K562 (cell line): ENCODE measurements around the gene SLC10A4. TPM values are rescaled to one million over a fixed set of nuclear protein-coding genes. Genes with fewer than 3 reads are reported as not detected.
A peak's percentile ranks its signal among the peaks of the same experiment; 100 is the strongest.

ENCODE experiments used
- ATAC-seq: fragments of 200-7000 bp; cut with Tn5 transposase; 3 replicates; pipeline ENCODE4 v1.9.1; 2020; ENCODE audit warnings: moderate library complexity
- BruUV-seq: library from RNA; stranded (reverse); fragments of 400-500 nt; replicated peaks from 2 replicates; lab custom pipeline; 2021; lab: Mats Ljungman, UMichigan
- CTCF ChIA-PET: fragments of 300-600 bp; formaldehyde crosslinking; extraction: SDS; loops from one replicate; lab custom pipeline; 2021; ENCODE audit warnings: low intra/inter-chr PET ratio; lab: Yijun Ruan, JAX
- POLR2A ChIA-PET: fragments of 300-600, 350-650 bp; sonication (Branson Sonifier 250); formaldehyde crosslinking; extraction: SDS; loops from one replicate; lab custom pipeline; 2021; ENCODE audit warnings: antibody characterized with exemption, inconsistent platforms; lab: Yijun Ruan, JAX
- DNase-seq, 4 experiments: peaks; one replicate each; pipeline versions ENCODE4 v3.0.0 to v3.0.0-alpha.2; 2011 to 2018; ENCODE audit warnings: low spot score in 3 of 4, mixed read lengths in 3 of 4; ENCODE audit errors: extremely low read depth in 1 of 4
- FAIRE-seq: peaks from 2 replicates; lab custom pipeline; 2011; peaks lifted over from hg19 to GRCh38; lab: Jason Lieb, UNC
- H2AFZ ChIP-seq: 2 replicates; pipeline ENCODE4 v1.6.0; 2011; ENCODE audit warnings: low read depth, low read length, control low read depth, inconsistent platforms
- H3K27ac ChIP-seq: fragments of 200-600 bp; 3 replicates; pipeline ENCODE4 v1.8.0; 2011; ENCODE audit warnings: low read depth, mild to moderate bottlenecking, control low read depth, inconsistent platforms, low read length, moderate library complexity, mixed read lengths; ENCODE audit errors: extremely low read depth
- H3K27me3 ChIP-seq, 2 experiments: fragments of 300-600 bp in 1 of 2; 2 replicates in 1 of 2; 3 replicates in 1 of 2; pipeline versions ENCODE4 v1.6.0 to v1.8.0; 2011; ENCODE audit warnings: inconsistent platforms in 2 of 2, low read length in 2 of 2, mild to moderate bottlenecking in 1 of 2, mixed read lengths in 1 of 2, moderate library complexity in 1 of 2; ENCODE audit not compliant: control insufficient read depth in 2 of 2, insufficient read depth in 2 of 2
- H3K36me3 ChIP-seq: fragments of 300-600 bp; 3 replicates; pipeline ENCODE4 v1.8.0; 2011; ENCODE audit warnings: mild to moderate bottlenecking, low read length, inconsistent platforms; ENCODE audit not compliant: control insufficient read depth, insufficient read depth
- H3K4me1 ChIP-seq, 2 experiments: fragments of 200-600 bp in 1 of 2; replicated peaks in 1 of 2; 2 replicates in 1 of 2; 3 replicates in 1 of 2; pipeline versions ENCODE4 v1.5.1 to v1.8.0; 2011; ENCODE audit warnings: inconsistent platforms in 2 of 2, low read length in 2 of 2, mild to moderate bottlenecking in 1 of 2, mixed read lengths in 1 of 2, moderate library complexity in 1 of 2; ENCODE audit not compliant: control insufficient read depth in 2 of 2, insufficient read depth in 2 of 2
- H3K4me2 ChIP-seq: 2 replicates; pipeline ENCODE4 v1.6.1; 2011; ENCODE audit warnings: low read length, control low read depth, inconsistent platforms, mixed read lengths; ENCODE audit not compliant: insufficient read depth
- H3K4me3 ChIP-seq: fragments of 200-600 bp; sonication (generic), shearing (Covaris generic); 2 replicates; pipeline ENCODE4 v1.5.1; 2016; ENCODE audit warnings: control low read depth, inconsistent platforms
- H3K79me2 ChIP-seq: fragments of 200-600 bp; 3 replicates; pipeline ENCODE4 v1.8.0; 2011; ENCODE audit warnings: low read length, inconsistent platforms; ENCODE audit not compliant: control insufficient read depth, insufficient read depth
- H3K9ac ChIP-seq, 2 experiments: 2 replicates each; pipeline versions ENCODE4 v1.6.0 to v1.6.1; 2011; ENCODE audit warnings: low read depth in 2 of 2, low read length in 2 of 2, control low read depth in 1 of 2, inconsistent platforms in 1 of 2, mild to moderate bottlenecking in 1 of 2, mixed read lengths in 1 of 2; ENCODE audit not compliant: insufficient read depth in 1 of 2
- H3K9me1 ChIP-seq: one replicate; pipeline ENCODE4 v1.6.0; 2011; ENCODE audit warnings: inconsistent platforms, mild to moderate bottlenecking, low read length, moderate library complexity; ENCODE audit not compliant: control insufficient read depth, insufficient read depth
- H3K9me3 ChIP-seq: replicated peaks from 2 replicates; pipeline ENCODE4 v1.5.1; 2011; ENCODE audit warnings: low read depth, low read length, inconsistent platforms; ENCODE audit not compliant: control insufficient read depth, insufficient read depth
- H4K20me1 ChIP-seq: replicated peaks from 2 replicates; pipeline ENCODE4 v1.6.1; 2011; ENCODE audit warnings: low read length, inconsistent platforms, mixed read lengths; ENCODE audit not compliant: control insufficient read depth, insufficient read depth
- BDP1 ChIP-seq: IDR thresholded peaks from 3 replicates; pipeline ENCODE4 v1.6.1; 2011; ENCODE audit not compliant: insufficient read length, insufficient read depth
- CBFA2T3 ChIP-seq: fragments of 450-650 bp; IDR thresholded peaks from 2 replicates; pipeline ENCODE4 v1.6.1; 2017
- CTBP1 ChIP-seq: fragments of 450-650 bp; IDR thresholded peaks from 2 replicates; pipeline ENCODE4 v1.6.1; 2016; ENCODE audit warnings: borderline replicate concordance
- FOXO4 ChIP-seq: fragments of 450-650 bp; formaldehyde crosslinking; IDR thresholded peaks from 2 replicates; pipeline ENCODE4 v1.4.0; 2020; ENCODE audit warnings: mild to moderate bottlenecking, moderate library complexity
- GMEB1 ChIP-seq: fragments of 250-450 bp; sonication (Bioruptor Pico); IDR thresholded peaks from 2 replicates; pipeline ENCODE4 v1.4.0; 2020; ENCODE audit warnings: mild to moderate bottlenecking
- KLF16 ChIP-seq: IDR thresholded peaks from 2 replicates; pipeline ENCODE4 v1.6.1; 2016; ENCODE audit warnings: antibody characterized with exemption
- PHF21A ChIP-seq: fragments of 450-650 bp; IDR thresholded peaks from 2 replicates; pipeline ENCODE4 v1.6.1; 2017; ENCODE audit warnings: low read depth, borderline replicate concordance
- POLR2B ChIP-seq: fragments of 450-650 bp; IDR thresholded peaks from 2 replicates; pipeline ENCODE4 v1.6.1; 2018; ENCODE audit warnings: low read depth; ENCODE audit not compliant: partially characterized antibody
- STAT5A ChIP-seq: IDR thresholded peaks from 2 replicates; pipeline ENCODE4 v1.6.1; 2012; ENCODE audit warnings: low read length, inconsistent platforms, borderline replicate concordance
- TAL1 ChIP-seq: fragments of 450-650 bp; IDR thresholded peaks from 2 replicates; pipeline ENCODE4 v1.6.1; 2016; ENCODE audit warnings: mild to moderate bottlenecking
- THAP12 ChIP-seq: fragments of 250-450 bp; sonication (Bioruptor Pico); IDR thresholded peaks from 2 replicates; pipeline ENCODE4 v1.9.0; 2021; ENCODE audit warnings: mild to moderate bottlenecking, inconsistent platforms
- VEZF1 ChIP-seq: fragments of 200-800 bp; sonication (Bioruptor generic); IDR thresholded peaks from 2 replicates; pipeline ENCODE4 v1.6.1; 2017; ENCODE audit warnings: missing genetic modification characterization, missing compliant biosample characterization
- ZNF146 ChIP-seq: IDR thresholded peaks from one replicate; pipeline ENCODE4 v1.6.1; 2018; ENCODE audit warnings: missing compliant biosample characterization; ENCODE audit not compliant: unreplicated experiment
- ZNF586 ChIP-seq: fragments of 450-650 bp; formaldehyde crosslinking; conservative IDR thresholded peaks from 2 replicates; pipeline ENCODE4 v1.4.0; 2020; ENCODE audit warnings: mild to moderate bottlenecking, moderate library complexity
- WGBS: fragments of 100-300 bp; shearing (Covaris generic); methylation state at CpG from one replicate; pipeline ENCODE4 v1.1.6; 2016; ENCODE audit warnings: low coverage, mixed read lengths; ENCODE audit not compliant: insufficient coverage; ENCODE audit errors: missing lambda C conversion rate; 5-methylcytosine and 5-hydroxymethylcytosine counted together
- in situ Hi-C: fragments of 300-500 bp; cut with MboI; formaldehyde crosslinking; loops from 4 replicates; pipeline ENCODE4 v1.15.0; 2018; ENCODE audit warnings: inconsistent platforms, mixed read lengths
- intact Hi-C: fragments of 100-400 bp; cut with micrococcal nuclease; formaldehyde crosslinking; loops from 2 replicates; pipeline ENCODE4 v1.14.2; 2022
- polyA plus RNA-seq, 8 experiments: library from polyadenylated mRNA; depleted of rRNA in 4 of 8; stranded (reverse) in 5 of 8; unstranded in 3 of 8; fragments of >200 nt; fragmentation: Nextera tagmentation in 2 of 8; fragmentation: Illumina TruSeq in 1 of 8; extraction: Ambion mirVana in 2 of 8; extraction: Trizol in 1 of 8; gene quantifications; 2 replicates each; pipeline versions ENCODE4 v1.2.1 to v1.2.3, GENCODE V29; 2011 to 2014; ENCODE audit warnings: inconsistent platforms in 1 of 8, missing spikeins in 1 of 8
- total RNA-seq, 7 experiments: library from RNA; depleted of rRNA in 6 of 7; stranded (reverse); fragments of >200 nt in 6 of 7; fragmentation: Illumina TruSeq in 2 of 7; extraction: Trizol in 2 of 7; gene quantifications; 2 replicates each; pipeline versions ENCODE4 v1.2.1 to v1.2.3, GENCODE V29; 2011 to 2021; ENCODE audit warnings: low replicate concordance in 1 of 7

SLC10A4 gene
- total and polyA plus RNA-seq, 9 of the 15 experiments (the other 6 are each of a cell fraction or from before 2014, with no cell fraction given): 2.5 to 16.9 (median 9.3) TPM

- TF ChIP-seq CBFA2T3 (peak; percentile 64), GMEB1 (CRISPR knock-in tag) (no peak), ZNF146 (no peak), VEZF1 (no peak), STAT5A (no peak), CTBP1 (no peak), TAL1 (peak; percentile 34; the same call in 1 of the 2 replicates)
Measured at GRCh38 chr4:48495941-48496340, 12.8 kb downstream of the SLC10A4 start (continued).

GRCh38 chr4:48498895-48499294, 15.8 kb downstream of the SLC10A4 start:
- no peak overlapping the region for H3K27ac ChIP-seq
- H3K79me2 ChIP-seq: no peaks in the 10 kb centered on the region
- POLR2A ChIA-PET: interaction anchor here (1.0 kb wide), 1 partner anchor 8 kb away, joined by 3 read pairs; no protein-coding TSS in a partner anchor
- no peak for DNase-seq
- H3K4me2 ChIP-seq: no peak overlapping the region
- in situ Hi-C loops (no loop called here), intact Hi-C loops (no loop called here)
- H2AFZ ChIP-seq: no peak overlapping the region
- H3K36me3 ChIP-seq: peaks cover 74% of the 10 kb centered on the region; the same call in 2 of the 3 replicates
- no peaks in the 10 kb centered on the region; a peak in 2 of 5 replicates for H3K4me1 ChIP-seq
- FAIRE-seq: no peak
- no peaks in the 10 kb centered on the region for H3K27me3 ChIP-seq
- no peak overlapping the region for H3K4me3 ChIP-seq
- BruUV-seq: no TSS peak
- CTCF ChIA-PET: no interaction called here
- H4K20me1 ChIP-seq: no peaks in the 10 kb centered on the region
- H3K9ac ChIP-seq: no peak overlapping the region
- no peaks in the 10 kb centered on the region for H3K9me3 ChIP-seq
- no peak for TF ChIP-seq FOXO4 (CRISPR knock-in tag)
- no peak for TF ChIP-seq THAP12 (CRISPR knock-in tag)
- no peak for TF ChIP-seq KLF16
- TF ChIP-seq BDP1: no peak
- TF ChIP-seq PHF21A: no peak
- TF ChIP-seq POLR2B: no peak
- TF ChIP-seq ZNF586 (CRISPR knock-in tag): no peak
- 89% methylated on average over 4 of the region's 4 CpGs for WGBS
- no peak for ATAC-seq
- no peaks in the 10 kb centered on the region for H3K9me1 ChIP-seq
